ENCODE measurements around the gene SPTB.

Gene SPTB

DNA sequence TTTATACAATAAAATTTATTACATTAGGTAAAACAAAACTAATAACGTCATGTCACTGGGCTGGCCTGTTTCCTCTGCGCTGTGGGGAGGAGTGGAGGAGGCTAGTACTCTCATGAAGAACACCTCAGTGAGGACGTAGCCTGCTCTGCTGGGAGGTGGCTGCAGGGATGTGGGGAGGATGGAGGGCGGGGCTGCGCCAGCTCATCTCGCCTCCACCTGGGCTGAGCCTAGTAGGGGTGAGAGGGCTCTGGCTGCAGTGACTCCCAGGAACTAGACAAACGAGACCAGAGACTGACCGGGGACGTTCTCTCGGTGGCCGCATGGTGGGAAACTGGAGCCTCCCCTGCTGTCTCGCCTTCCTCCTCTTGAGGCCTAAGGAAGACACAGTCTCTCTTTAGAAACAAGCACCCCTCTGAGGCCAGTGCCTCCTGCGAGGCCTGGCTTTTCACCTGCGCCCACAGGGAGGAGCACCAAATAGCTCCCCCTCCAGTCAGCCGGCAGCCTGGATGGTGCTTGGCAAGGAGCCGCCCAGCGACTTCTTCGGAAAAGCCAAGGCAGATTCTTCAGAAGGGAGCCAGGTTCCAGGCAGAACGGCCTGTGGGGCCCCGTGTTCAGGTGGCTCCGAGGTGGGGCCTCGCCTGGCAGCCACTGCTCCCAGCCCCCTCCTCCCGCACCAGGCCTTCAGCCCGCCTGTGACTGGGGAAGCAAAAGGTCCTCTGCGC lies 113.1 kb downstream of the SPTB start:
- no peak overlapping the region for H3K4me3 ChIP-seq (ENCODE audit: low read depth, low read length)
- TF ChIP-seq, protein P1, sequence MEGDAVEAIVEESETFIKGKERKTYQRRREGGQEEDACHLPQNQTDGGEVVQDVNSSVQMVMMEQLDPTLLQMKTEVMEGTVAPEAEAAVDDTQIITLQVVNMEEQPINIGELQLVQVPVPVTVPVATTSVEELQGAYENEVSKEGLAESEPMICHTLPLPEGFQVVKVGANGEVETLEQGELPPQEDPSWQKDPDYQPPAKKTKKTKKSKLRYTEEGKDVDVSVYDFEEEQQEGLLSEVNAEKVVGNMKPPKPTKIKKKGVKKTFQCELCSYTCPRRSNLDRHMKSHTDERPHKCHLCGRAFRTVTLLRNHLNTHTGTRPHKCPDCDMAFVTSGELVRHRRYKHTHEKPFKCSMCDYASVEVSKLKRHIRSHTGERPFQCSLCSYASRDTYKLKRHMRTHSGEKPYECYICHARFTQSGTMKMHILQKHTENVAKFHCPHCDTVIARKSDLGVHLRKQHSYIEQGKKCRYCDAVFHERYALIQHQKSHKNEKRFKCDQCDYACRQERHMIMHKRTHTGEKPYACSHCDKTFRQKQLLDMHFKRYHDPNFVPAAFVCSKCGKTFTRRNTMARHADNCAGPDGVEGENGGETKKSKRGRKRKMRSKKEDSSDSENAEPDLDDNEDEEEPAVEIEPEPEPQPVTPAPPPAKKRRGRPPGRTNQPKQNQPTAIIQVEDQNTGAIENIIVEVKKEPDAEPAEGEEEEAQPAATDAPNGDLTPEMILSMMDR (IDR thresholded peaks at IDR 0.05; ENCODE audit: insufficient read depth, low read depth, low read length, missing control alignments): no peak
- DNase-seq (ENCODE audit: low read depth): no peak

- TF ChIP-seq, protein P1 (IDR thresholded peaks at IDR 0.05; ENCODE audit: insufficient read depth, low read depth, low read length, missing control alignments): no peak
- H3K4me3 ChIP-seq (ENCODE audit: low read depth, low read length): no peak overlapping the region
- DNase-seq (ENCODE audit: low read depth): no peak
Measured at GRCh38 chr14:64765740-64766302, 113.9 kb downstream of the SPTB start.

GRCh38 chr14:64764641-64765520 lies 114.8 kb downstream of the SPTB start:
- peak; percentile 64 for DNase-seq (ENCODE audit: low read depth)
- TF ChIP-seq, protein P1 (IDR thresholded peaks at IDR 0.05; ENCODE audit: insufficient read depth, low read depth, low read length, missing control alignments): peak; percentile 95
- H3K4me3 ChIP-seq (ENCODE audit: low read depth, low read length): no peak overlapping the region

DNA sequence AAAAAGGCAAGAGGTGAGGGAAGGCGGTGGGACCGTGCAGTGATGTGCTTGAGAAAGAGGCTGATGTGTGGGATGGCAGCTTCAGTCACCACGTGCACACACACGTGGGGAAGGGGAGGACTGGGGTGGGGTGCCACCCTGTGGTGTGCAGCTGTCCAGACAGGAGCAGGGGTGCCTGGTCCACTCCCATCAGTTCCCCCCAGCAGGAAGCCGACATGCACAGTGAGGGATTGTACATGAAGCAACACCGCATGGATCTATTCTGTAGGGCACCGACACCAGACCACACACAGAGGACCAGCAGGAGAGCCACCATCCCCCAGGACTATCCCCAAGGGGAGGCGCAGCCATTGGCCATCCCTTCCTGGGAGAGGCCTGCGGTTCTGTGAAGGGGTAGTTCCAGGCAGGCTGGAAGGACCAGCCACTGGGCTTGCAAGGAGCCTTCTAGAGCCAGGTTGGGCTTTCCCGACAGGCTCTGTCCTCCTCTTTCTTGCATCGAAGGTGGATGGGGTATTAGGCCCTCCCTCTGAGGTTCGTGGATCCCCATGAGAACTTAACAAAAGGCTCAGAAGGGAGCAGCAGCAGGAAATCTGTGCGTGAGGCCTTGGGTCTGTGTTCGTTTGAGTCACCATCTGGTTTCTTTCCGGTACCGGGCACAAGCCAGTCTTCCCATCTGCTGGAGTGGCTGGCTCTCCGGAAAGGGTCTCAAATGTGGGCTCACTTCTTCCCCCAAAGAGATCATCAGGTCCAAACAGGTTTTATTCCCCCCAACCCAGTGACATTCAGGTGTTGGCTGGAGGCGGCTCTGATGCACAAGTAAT lies 115.7 kb downstream of the SPTB start:
- H3K4me3 ChIP-seq (ENCODE audit: low read depth, low read length): no peak overlapping the region
- DNase-seq (ENCODE audit: low read depth): no peak
- TF ChIP-seq, protein P1 (IDR thresholded peaks at IDR 0.05; ENCODE audit: insufficient read depth, low read depth, low read length, missing control alignments): peak; percentile 4

GRCh38 chr14:64763085-64763782 lies 116.5 kb downstream of the SPTB start:
- no peak for DNase-seq (ENCODE audit: low read depth)
- no peak overlapping the region for H3K4me3 ChIP-seq (ENCODE audit: low read depth, low read length)
- TF ChIP-seq, protein P1 (IDR thresholded peaks at IDR 0.05; ENCODE audit: insufficient read depth, low read depth, low read length, missing control alignments): no peak

Data from GM12865 (cell line).